ENCODE results near the gene TSPYL6.
A peak's percentile ranks its signal among the peaks of the same experiment; 100 is the strongest.
"Not testable (repeated sequence)": the region's sequence is repeated elsewhere in the genome, so short reads cannot be mapped to it uniquely, and the experiment has no call there.

The TSPYL6 gene

GRCh38 chr2:54256091-54256694, at the start of gene TSPYL6:
Gene TSPYL6 (minus strand): TSS chr2:54256229. CDS start chr2:54256151, 78 bp downstream.
- DNase-seq (ENCODE audit: low spot score), result no peak

DNA sequence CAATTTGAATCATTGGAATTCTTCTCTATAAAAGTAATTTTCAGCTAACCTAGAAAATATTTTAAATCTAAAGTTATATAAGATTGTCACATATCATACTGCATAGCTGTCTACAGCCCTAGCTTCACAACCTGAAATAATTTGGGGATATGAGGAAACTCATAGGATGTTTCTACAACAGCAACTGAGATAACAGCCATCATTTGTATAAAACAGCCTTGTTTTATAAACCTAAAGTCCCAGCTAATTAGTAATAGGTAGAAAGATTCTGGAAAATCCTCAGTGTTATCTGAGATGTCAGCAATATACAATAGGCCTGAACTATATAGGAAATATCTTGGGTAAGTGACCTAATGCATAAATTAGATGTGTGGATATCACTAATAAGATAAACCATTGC, 47.6 kb upstream of the TSPYL6 start:
- no peak for DNase-seq (ENCODE audit: low spot score)

DNA sequence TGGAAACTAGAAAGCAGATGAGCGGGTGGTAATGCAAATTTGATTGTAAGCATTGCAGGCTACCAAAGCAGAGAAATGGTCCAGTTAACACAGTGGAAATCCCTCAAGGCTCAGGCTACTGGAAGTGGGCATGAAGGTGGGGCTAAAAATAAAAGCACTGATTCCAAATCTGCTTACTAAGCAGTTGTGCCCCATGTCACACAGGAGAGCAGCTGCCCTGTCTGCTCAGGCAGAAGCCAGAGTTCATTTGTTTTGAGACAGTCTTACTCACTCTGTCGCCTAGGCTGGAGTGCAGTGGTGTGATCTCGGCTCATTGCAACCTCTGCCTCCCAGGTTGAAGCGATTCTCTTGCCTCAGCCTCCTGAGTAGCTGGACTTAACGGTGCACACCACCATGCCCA, 42.5 kb upstream of the TSPYL6 start:
- DNase-seq (ENCODE audit: low spot score), result no peak

DNA sequence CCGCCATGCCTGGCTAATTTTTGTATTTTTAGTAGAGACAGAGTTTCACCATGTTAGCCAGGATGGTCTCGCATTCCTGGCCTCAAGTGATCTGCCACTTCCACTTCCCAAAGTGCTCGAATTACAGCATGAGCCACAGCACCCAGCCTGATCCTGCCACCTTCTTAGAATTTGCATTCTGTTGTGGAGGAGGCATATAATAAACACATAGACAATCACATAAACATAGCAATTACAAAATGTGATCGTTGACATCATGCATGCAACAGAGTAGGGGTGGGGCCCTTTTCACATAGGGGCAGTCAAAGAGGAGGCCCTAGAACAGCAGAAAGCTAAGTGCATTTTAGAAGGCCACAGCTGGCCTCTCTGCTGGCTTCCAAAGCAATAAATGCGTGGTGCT, 39.9 kb upstream of the TSPYL6 start:
- DNase-seq (ENCODE audit: low spot score), result no peak

- peak; percentile 9 for DNase-seq (ENCODE audit: low spot score)
These were observed 38.6 kb upstream of the TSPYL6 start for GRCh38 chr2:54294665-54295064.

DNA sequence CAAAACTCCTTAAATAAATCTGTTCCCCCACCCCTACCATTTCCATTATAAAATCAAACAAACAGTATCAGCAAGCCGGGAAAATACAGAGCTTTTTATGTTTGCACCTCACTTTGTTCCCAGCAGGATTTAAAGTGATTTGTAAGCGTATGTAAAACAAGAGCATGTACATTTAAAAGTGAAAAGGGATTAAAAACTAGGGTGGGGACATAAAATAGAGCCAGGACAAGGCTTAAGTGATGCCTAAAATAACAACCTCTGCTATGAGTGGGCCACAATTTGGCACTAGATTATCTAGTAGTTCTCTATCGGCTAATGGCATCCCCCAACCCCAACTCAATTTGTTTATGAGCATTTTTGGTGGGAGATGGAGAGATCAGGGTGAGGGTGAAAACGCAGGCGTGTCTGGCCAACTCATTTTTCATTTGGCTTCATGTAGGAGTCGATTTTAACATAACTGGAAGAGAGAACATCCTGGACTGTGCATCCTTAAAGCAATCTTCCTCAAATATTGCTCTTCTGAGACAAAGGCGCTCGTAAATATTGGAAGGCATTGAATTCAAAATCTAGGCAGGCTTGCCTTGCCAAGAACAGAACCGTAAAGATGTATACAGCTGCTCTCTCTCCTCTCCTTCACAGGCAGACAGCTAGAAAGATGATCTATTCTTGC, 34.5 kb upstream of the TSPYL6 start:
- no peak for DNase-seq (ENCODE audit: low spot score)

DNA sequence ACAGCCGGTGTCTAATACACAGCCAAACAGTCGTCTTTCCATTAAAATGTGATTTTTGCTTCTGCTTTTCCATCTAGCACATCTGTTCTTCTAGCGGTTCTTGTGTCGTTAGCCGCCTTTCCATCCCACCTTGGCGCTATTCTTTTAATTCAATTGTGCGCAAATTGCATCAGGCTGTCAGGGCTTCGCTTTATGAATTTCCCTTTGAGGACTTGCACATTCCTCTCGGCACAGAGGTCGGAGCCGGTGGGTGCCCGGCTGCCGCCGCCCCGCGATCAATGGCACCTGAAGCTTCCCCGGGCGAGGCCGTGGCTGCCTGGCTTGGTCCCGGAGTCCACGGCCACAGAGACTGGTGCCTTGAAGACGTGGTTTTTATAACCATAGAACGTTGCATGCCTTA, 33.9 kb upstream of the TSPYL6 start:
- DNase-seq (ENCODE audit: low spot score), result no peak

DNA sequence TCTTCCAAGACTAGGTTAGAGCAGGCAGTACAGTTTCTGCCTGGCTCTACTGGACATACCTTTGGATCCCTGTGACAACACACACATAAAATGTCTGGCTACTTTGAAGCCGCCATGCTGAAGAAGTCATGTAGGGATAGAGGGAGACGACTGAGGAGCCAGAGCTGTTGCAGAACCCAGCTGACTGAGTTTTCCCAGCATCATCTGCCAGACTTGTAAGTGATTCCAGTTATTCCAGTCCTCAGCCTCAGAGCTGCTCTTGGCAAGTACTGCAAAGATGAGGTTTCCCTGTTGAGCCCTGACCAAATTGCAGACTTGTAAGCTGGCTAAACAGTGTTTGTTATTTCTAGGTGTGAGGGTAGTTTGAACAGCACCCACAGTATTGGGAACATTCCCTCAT, 31.5 kb upstream of the TSPYL6 start:
- no peak for DNase-seq (ENCODE audit: low spot score)

DNA sequence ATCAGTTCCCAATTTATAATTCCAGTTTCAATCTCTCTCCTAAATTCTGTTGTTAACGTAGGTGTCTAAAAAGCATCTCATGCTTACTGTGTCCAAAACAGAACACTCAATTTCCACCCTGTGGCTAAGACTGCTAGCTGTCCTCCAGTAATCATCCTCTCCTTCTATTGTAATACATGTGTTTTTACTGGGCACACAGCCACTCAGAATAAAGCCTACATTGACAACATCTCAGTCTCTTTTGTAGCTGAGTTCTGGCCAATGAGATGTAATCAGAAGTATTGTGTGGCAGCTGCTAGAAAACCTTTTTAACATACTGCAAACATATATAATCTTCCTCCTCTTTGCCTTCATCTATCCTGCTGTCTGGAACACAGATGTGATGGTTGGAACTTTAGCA, 29.4 kb upstream of the TSPYL6 start:
- no peak for DNase-seq (ENCODE audit: low spot score)

- no peak for DNase-seq (ENCODE audit: low spot score)
These were observed 28.8 kb upstream of the TSPYL6 start for GRCh38 chr2:54284826-54285225.

- DNase-seq (ENCODE audit: low spot score), result no peak
These were observed 23.4 kb upstream of the TSPYL6 start for GRCh38 chr2:54279385-54279784.

DNA sequence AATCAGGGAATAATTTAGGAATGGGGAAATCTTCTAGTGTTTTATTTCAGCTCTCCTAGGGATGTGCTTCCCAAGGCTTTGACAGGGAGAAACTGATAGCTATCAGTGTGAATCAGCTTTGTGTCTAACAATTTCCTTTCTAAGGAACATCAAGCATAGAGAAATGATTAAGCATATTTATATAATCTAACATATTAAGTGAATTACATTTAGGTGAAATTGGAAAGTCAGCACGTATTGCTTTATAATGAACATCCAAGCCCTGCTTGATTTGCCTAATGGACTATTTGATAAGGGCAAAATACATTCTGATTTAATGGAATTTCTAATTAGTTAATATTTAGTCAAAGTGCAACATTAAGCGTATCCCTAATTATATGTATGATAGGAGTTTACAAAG, 19.5 kb upstream of the TSPYL6 start:
- no peak for DNase-seq (ENCODE audit: low spot score)

DNA sequence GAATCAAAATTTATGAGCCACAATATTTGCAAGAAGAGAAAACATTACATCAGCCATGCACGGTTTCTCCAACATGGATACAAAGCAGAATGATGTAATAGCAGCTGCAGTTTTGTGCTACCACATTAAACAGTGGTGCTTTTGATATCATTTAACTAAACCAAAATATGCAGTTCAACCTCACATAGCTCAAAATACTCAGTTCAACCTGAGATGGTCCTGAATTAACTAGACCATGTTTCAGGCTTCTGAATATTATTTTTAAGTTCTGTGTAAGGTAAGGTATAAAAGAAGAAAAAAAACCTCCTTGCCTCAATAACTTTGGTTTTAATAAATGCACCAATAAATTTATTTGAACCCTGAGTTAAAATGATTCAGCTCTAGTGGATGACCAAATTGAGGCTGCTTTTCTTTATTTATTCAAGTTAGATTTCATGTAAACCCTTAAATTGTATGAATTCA, 18.8 kb upstream of the TSPYL6 start:
- peak; percentile 2 for DNase-seq (ENCODE audit: low spot score)

- DNase-seq (ENCODE audit: low spot score), result no peak
These were observed 16.0 kb upstream of the TSPYL6 start for GRCh38 chr2:54271843-54272627.

DNA sequence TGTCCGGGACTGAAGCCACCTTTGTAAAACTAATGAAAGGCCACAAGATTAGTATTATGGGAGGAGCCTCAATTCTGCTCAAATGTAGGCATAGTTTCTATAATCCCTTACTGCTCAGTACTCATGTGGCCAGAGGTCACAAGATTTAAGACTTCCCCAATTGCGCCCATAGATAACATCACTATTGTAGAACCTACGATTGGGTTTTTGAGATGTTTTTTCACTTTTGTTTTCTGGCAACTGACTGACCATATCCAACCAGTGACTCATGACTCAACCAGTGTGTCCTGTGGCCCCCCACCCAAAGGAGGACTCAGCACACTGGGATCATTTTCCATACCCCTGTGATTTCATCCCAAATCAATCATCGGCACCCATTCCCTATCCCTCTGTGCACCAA, 15.2 kb upstream of the TSPYL6 start:
- DNase-seq (ENCODE audit: low spot score), result no peak

GRCh38 chr2:54267577-54267976, 11.5 kb upstream of the TSPYL6 start:
- DNase-seq (ENCODE audit: low spot score), result no peak

DNA sequence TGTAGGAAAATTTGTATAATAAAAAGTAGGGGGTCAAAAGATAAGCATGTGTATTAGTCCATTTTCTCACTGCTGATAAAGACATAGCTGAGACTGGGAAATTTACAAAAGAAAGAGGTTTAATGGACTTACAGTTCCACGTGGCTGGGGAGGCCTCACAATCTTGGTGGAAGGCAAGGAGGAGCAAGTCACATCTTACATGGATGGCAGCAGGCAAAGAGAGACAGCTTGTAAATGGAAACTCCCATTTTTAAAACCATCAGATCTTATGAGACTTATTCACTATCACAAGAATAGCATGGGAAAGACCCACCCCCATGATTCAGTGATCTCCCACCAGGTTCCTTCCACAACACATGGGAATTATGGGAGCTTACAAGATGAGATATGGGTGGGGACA, 9.1 kb upstream of the TSPYL6 start:
- DNase-seq (ENCODE audit: low spot score), result not testable (repeated sequence)

DNA sequence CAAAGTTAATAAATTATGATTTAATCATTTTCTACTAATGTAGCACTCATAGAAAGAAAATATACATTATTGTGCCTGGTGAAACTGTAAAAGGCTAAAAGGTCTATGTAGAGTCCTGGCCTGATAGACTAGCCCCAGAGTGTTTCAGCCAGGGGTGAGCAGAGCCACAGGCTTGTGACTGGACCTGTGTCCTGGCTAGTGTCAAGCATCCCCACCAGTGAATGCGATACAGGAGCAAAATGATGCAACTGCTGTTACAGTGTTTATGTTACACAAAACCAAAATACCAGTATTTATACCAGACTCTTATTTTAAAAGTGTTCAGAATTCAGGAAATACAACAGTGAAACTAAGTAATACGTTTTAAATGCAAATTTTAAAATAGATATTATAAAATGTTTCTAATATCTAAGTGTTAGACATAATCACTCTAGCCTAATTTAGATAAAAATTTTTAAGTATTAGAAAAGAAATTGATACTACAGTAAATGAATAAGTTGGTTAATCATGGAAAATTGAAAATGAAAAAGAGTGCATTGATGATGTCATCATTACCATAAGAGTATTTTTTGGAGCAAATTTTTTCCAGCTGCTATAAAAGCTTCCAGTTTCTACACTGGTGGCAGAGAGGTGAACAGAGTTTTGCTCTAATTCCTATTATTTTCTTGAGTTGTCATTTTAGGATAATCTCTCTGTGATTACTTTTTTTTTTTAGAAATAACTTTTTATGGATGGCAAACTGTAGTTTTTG, 6.2 kb upstream of the TSPYL6 start:
- no peak for DNase-seq (ENCODE audit: low spot score)

GRCh38 chr2:54261537-54261936, 5.5 kb upstream of the TSPYL6 start:
- DNase-seq (ENCODE audit: low spot score), result no peak

- DNase-seq (ENCODE audit: low spot score), result no peak
These were observed 4.2 kb upstream of the TSPYL6 start for GRCh38 chr2:54260241-54260595.

GRCh38 chr2:54259413-54260240, 3.6 kb upstream of the TSPYL6 start:
- no peak for DNase-seq (ENCODE audit: low spot score)

DNA sequence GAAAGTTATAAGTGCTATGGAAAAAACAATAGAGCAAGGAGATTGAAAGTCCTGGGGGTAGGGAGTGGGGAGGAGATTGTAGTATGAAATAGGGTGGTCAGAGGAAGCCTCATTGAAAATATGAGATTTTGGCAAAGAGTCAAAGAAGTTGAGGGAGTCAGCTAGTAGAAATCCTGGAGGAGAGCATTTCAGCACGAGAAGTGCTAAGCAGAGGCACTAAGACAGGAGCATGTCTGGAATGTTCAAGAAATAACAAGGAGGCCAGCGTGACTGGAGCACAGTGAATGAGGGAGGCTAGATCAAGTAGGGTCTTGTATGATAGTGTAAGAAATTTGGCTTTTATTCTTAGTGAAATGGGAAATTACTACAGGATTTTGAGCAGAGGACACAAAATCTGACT, 2.1 kb upstream of the TSPYL6 start:
- no peak for DNase-seq (ENCODE audit: low spot score)
